SKM-1 (cell line): Measurements from ENCODE around the gene MIOX.
A peak's percentile ranks its signal among the peaks of the same experiment; 100 is the strongest.

Experiments
- DNase-seq: peaks from one replicate; lab custom pipeline; 2025; ENCODE audit not compliant: unreplicated experiment; lab: John Stamatoyannopoulos, UW

Gene MIOX

DNA sequence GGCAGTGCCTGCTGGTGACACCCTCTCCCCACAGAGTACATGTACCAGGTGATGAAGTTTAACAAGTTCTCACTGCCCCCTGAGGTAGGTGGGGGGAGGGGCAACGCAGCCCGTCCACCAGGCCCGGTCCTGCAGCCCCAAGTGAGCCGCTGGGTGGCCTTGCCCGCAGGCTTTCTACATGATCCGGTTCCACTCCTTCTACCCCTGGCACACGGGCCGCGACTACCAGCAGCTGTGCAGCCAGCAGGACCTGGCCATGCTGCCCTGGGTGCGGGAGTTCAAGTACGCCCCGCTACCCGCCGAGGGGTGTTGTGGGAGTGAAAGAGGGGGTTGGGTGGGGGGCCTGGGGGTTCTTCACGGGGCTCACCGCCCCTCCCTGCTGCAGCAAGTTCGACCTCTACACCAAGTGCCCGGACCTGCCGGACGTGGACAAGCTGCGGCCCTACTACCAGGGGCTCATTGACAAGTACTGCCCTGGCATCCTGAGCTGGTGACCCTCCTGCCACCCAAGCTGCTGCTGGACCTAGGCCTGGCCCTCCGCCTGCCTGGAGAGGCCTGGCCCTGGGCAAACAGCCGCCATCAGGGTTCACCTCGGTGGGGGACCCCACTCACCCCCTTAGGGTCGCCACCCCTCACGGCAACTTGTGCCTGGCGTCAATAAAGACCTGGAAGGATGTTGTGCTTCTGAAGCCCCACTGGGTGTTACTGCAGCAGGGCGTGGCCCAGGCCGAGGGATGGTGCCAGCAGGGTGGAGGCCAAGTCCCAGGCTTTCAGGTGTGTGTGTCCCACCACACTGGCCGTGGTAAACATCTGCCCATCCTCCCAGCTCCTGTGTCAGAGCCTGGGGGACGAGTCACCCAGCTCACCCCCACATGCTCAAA, 2.9 kb downstream of the MIOX start:
- DNase-seq, result no peak

GRCh38 chr22:50490531-50491308, 4.1 kb downstream of the MIOX start:
- DNase-seq, result no peak

DNA sequence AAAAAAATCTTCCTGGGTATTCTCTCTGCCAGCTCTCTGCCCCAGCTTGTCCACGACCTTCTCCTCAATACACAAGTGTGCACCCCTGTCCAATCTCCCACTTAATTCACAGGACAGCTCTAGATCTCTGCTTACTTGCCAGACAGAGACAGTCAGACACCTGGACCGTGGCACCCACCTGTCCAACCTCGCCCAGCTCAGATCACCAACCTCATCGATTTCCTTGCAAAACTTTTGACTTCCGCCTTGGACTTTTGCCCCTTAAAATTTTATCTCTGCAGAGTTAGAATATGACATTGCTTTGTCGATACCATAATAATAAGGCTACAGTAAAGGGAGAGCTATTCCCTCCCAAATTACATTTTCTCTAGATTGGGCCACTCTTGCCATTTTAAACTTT, 10.4 kb downstream of the MIOX start:
- DNase-seq, result no peak

GRCh38 chr22:50498322-50498890, 11.7 kb downstream of the MIOX start:
- peak; percentile 55 for DNase-seq

DNA sequence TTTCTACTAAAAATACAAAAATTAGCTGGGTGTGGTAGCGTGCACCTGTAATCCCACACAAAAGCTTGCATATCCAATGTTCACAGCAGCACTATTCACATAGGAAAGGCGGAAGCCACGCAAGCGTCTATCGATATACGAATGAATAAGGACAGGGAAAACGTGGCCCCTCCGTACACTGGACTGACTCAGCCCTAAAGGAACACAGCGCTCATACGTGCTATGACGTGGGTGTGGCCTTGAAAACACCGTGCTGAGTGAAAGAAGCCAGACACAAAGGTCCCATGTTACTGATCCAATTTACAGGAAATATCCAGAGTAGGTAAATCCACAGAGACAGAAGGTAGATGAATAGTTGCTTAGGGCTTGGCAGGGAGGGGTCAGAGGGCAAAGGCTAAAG, 13.8 kb downstream of the MIOX start:
- no peak for DNase-seq

DNA sequence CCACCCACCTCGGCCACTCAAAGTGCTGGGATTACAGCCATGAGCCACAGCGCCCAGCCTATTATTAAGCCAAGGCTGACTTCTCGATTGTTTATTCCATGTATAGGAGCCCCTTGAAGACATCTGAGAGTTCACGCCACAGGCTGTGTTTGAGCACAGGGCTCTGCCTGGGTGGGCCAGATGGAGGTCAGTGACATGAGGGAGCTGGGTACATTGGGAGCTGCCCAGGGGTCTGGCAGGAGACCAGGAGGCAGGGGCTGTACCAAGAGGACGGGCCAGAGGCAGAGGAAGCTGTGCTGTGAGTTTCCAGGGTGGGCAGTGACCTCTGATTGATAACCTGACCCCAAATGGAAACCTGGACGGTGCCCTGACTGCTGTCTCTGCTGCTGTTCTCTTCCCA, 15.4 kb downstream of the MIOX start:
- DNase-seq, result no peak

DNA sequence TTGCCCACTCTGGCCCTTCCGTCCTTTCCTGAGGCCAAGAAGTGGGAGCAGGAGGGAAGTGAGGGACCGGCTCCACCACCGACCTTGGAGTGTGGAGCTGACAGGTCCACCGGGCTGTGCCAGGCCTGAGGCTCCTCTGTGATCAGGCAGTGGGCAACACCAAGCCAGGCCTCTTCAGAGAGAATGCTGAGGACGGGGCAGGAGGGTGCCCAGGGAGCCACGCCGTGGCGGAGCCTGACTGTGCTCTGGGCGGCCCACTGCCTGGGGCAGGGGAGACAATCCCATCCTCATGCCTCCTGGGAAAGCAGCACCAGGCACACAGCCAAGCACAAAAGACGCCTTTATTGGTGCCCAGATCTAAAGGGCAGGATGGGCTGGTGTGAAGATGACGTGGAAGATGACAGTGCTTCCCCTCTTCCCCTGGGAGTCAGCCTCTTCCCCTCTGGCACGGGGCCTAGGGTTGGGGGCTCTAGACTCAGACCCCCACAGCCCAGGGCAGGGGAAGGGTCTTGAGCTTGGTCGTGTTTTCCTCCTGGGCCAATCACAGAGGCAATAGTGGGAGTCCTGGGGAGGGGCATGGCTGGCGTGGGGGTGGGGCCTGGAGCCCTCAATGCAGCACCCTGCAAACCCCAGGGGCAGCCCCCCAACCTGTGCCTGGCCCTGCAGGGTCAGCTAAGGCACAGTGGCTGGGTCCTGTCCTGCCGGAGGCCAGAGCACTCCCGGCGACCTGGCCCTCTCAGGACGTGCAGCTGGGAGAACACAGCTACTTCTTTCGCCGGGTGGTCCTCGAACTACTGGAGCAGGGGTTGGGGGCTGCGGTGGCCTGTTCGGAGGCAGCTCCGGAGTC, 16.2 kb downstream of the MIOX start:
- no peak for DNase-seq

DNA sequence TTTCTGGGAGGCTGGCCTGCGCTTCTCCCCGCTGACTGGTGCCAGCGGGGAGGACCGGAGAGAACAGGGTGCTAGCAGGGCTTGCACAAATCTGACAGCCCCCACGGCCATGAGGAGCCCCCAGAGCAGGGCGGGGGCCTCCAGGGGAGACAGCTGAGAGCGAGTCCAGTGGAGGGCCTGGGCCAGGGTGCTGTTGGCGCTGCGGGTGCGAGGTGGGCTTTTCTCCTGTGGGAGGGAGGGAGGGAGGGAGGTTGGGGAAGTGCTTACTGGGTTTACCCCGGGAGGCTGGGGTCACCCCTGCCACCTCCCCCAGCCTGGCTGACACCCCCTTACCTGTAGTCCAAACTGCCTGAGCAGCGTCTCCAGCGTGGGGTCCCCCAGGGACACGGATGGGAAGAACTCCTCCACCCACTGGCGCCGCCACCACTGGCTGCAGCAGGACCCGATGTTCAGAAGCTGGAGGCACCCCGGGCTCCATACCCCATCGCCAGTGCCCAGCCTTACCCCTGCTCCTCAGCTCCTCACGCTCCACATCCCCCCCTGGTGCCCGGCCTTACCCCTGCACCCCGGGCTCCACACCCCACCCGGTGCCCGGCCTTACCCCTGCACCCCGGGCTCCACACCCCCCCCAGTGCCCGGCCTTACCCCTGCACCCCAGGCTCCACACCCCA, 17.0 kb downstream of the MIOX start:
- no peak for DNase-seq

DNA sequence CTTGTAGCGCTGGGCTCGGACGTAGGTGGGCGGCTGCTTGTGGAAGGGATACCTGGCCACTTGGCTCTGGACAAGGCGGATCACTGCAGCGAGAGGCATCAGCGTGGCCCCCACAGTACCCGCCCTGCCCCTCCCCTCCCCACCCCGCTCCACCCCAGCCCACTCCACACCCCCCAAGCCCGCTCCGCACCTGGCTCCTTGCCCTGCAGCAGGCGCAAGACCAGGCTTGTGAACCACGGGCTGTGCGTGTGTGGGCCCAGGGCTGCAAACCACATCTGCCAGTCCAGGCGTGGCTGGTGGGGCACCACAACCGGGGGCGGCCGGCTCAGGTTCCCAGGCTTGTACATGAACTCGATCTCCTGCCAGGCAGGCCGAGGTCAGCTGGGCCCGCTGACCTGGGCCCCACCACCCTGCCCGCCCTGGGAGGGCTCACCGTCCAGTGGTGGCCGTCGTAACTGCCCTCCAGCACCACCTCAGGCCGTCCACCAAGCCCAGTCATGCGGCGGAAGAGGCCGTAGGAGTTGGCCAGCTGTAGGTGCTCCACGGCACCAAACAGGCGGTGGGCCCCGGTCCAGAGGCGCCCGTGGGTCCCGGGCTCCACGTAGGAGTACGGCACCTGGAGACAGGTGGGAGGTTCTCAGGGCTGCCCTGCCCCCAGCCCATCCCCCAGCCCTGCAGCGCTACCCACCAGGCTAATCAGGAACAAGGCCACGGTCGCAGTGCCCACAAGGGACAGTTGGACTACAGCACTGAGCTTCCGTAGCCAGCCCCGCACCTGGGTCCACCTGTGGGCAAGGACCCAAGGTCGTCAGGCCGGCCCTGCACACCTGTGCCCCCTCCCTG, 17.9 kb downstream of the MIOX start:
- no peak for DNase-seq

- DNase-seq, result no peak
These were observed 18.7 kb downstream of the MIOX start for GRCh38 chr22:50505276-50505775.

- DNase-seq, result no peak
These were observed 19.3 kb downstream of the MIOX start for GRCh38 chr22:50505776-50506610.

GRCh38 chr22:50506611-50507420, 20.2 kb downstream of the MIOX start:
- no peak for DNase-seq

GRCh38 chr22:50507421-50507990, 20.8 kb downstream of the MIOX start, which contains the start of gene LMF2:
TSS of gene LMF2 (minus strand) at chr22:50507702. CDS start at chr22:50507675, 27 bp downstream.
- peak; percentile 94 for DNase-seq

GRCh38 chr22:50507991-50508884, 21.6 kb downstream of the MIOX start, which contains the start of gene NCAPH2:
TSS of gene NCAPH2 (plus strand) at chr22:50508224. CDS start at chr22:50508338, 114 bp downstream.
- DNase-seq, result peak; percentile 94

DNA sequence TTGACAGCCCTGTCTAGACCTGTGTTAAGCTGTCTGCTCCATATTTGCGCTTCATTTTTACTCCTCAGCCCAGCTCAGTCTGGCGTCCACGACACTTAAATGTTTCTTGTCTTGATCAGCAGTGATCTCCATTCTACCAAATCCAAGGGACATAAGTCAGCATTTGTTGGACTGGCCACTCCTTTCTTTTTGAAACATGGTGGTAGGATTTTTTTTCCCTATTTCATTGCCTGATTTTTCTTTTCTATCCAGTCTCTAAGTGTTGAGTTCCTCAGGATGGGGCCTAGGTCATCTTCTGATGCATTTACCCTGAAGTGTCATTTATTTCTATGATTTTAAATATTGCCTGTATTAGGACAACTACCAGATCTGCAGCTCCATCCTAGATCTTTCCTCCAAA, 22.2 kb downstream of the MIOX start:
- DNase-seq, result no peak

- no peak for DNase-seq
These were observed 26.5 kb downstream of the MIOX start for GRCh38 chr22:50513175-50513574.
